ENCODE data around the gene ATRNL1.

Gene ATRNL1

GRCh38 chr10:115059301-115059898 lies 33.8 kb upstream of the ATRNL1 start:
- TF ChIP-seq POLR2A (IDR thresholded peaks at IDR 0.05; ENCODE audit: low read depth, low read length), result no peak
- DNase-seq (ENCODE audit: insufficient read length, low spot score) (no peak), FAIRE-seq (no peak)

- no peak for TF ChIP-seq POLR2A (IDR thresholded peaks at IDR 0.05; ENCODE audit: low read depth, low read length)
- DNase-seq (ENCODE audit: insufficient read length, low spot score) (no peak), FAIRE-seq (no peak)
These were observed 29.2 kb upstream of the ATRNL1 start for GRCh38 chr10:115063701-115064658.

GRCh38 chr10:115065801-115066200 lies 27.4 kb upstream of the ATRNL1 start:
- FAIRE-seq (no peak), DNase-seq (ENCODE audit: insufficient read length, low spot score) (no peak)
- TF ChIP-seq POLR2A (IDR thresholded peaks at IDR 0.05; ENCODE audit: low read depth, low read length), result no peak

GRCh38 chr10:115066528-115066927 lies 26.6 kb upstream of the ATRNL1 start:
- no peak for TF ChIP-seq POLR2A (IDR thresholded peaks at IDR 0.05; ENCODE audit: low read depth, low read length)
- FAIRE-seq, result no peak
- no peak for DNase-seq (ENCODE audit: insufficient read length, low spot score)

- DNase-seq (ENCODE audit: insufficient read length, low spot score) (no peak), FAIRE-seq (no peak)
- TF ChIP-seq POLR2A (IDR thresholded peaks at IDR 0.05; ENCODE audit: low read depth, low read length), result no peak
These were observed 19.4 kb upstream of the ATRNL1 start for GRCh38 chr10:115073796-115074195.

GRCh38 chr10:115082506-115082905 lies 10.7 kb upstream of the ATRNL1 start:
- no peak for TF ChIP-seq POLR2A (IDR thresholded peaks at IDR 0.05; ENCODE audit: low read depth, low read length)
- DNase-seq (ENCODE audit: insufficient read length, low spot score), result no peak
- FAIRE-seq, result no peak

GRCh38 chr10:115084277-115084850 lies 8.8 kb upstream of the ATRNL1 start:
- DNase-seq (ENCODE audit: insufficient read length, low spot score), result no peak
- no peak for FAIRE-seq
- TF ChIP-seq POLR2A (IDR thresholded peaks at IDR 0.05; ENCODE audit: low read depth, low read length), result no peak

- TF ChIP-seq POLR2A (IDR thresholded peaks at IDR 0.05; ENCODE audit: low read depth, low read length), result no peak
- DNase-seq (ENCODE audit: insufficient read length, low spot score) (no peak), FAIRE-seq (no peak)
These were observed 2.0 kb upstream of the ATRNL1 start for GRCh38 chr10:115091161-115091560.

GRCh38 chr10:115092258-115092554 lies 959 bp upstream of the ATRNL1 start:
- DNase-seq (ENCODE audit: insufficient read length, low spot score), result no peak
- no peak for FAIRE-seq

GRCh38 chr10:115092555-115093285 lies 445 bp upstream of the ATRNL1 start:
- DNase-seq (ENCODE audit: insufficient read length, low spot score) (no peak), FAIRE-seq (no peak)
- TF ChIP-seq POLR2A (IDR thresholded peaks at IDR 0.05; ENCODE audit: low read depth, low read length), result no peak

More at GRCh38 chr10:115092258-115092554, 959 bp upstream of the ATRNL1 start:
- TF ChIP-seq POLR2A (IDR thresholded peaks at IDR 0.05; ENCODE audit: low read depth, low read length), result no peak

GRCh38 chr10:115093776-115094408 lies 727 bp downstream of the ATRNL1 start:
- no peak for TF ChIP-seq POLR2A (IDR thresholded peaks at IDR 0.05; ENCODE audit: low read depth, low read length)
- DNase-seq (ENCODE audit: insufficient read length, low spot score) (no peak), FAIRE-seq (no peak)

- DNase-seq (ENCODE audit: insufficient read length, low spot score) (no peak), FAIRE-seq (no peak)
- TF ChIP-seq POLR2A (IDR thresholded peaks at IDR 0.05; ENCODE audit: low read depth, low read length), result no peak
These were observed 1.4 kb downstream of the ATRNL1 start for GRCh38 chr10:115094416-115095140.

GRCh38 chr10:115095758-115096157 lies 2.6 kb downstream of the ATRNL1 start:
- DNase-seq (ENCODE audit: insufficient read length, low spot score) (no peak), FAIRE-seq (no peak)
- TF ChIP-seq POLR2A (IDR thresholded peaks at IDR 0.05; ENCODE audit: low read depth, low read length), result no peak

Measured in H54 (cell line).